ENCODE data around the gene ZNF460. TPM values are rescaled to one million over a fixed set of nuclear protein-coding genes. Genes with fewer than 3 reads are reported as not detected.

The ZNF460 gene
- total RNA-seq, 1 donor from 2014 or later = 50.3 TPM

DNA sequence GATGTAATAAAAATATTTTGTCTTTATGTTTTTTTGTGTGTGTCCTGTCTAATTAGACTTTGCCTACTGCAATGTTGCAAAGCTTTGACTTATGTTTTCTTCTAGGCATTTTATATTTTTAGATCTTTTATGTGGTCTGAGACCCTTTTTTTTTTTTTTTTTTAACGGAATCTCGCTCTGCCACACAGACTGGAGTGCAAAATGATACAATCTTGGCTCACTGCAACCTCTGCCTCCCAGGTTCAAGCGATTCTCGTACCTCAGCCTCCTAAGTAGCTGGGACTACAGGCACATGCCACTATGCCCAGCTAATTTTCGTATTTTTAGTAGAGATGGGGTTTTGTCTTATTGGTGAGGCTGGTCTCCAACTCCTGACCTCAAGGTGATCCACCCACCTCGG lies 62.3 kb downstream of the ZNF460 start:
- no peak for DNase-seq (ENCODE audit: low spot score)

Other genes starting within 250 kb of the ZNF460 start
- not detected for gene USP29, start 160.5 kb upstream of the ZNF460 start, total RNA-seq
- not detected for gene ZIM3, start 135.3 kb upstream of the ZNF460 start, total RNA-seq
- gene DUXA, start 113.0 kb upstream of the ZNF460 start, total RNA-seq = not detected
- gene ZNF264, start 89.0 kb upstream of the ZNF460 start, total RNA-seq = 33.4 TPM
- 2.0 TPM for gene AURKC, start 49.5 kb upstream of the ZNF460 start, total RNA-seq
- gene ZNF805, start 39.9 kb upstream of the ZNF460 start, total RNA-seq = 16.3 TPM
- gene ZNF543, start 40.0 kb downstream of the ZNF460 start, total RNA-seq = 5.3 TPM
- gene ZNF304, start 70.8 kb downstream of the ZNF460 start, total RNA-seq = 7.4 TPM
- gene TRAPPC2B, start 83.1 kb downstream of the ZNF460 start, total RNA-seq = 10.3 TPM
- gene ZNF547, start 83.1 kb downstream of the ZNF460 start, total RNA-seq = 2.2 TPM
- 13.9 TPM for gene ZNF548, start 109.4 kb downstream of the ZNF460 start, total RNA-seq
- 8.6 TPM for gene ZNF17, start 130.7 kb downstream of the ZNF460 start, total RNA-seq
- 12.1 TPM for gene ZNF749, start 154.8 kb downstream of the ZNF460 start, total RNA-seq
- gene VN1R1, start 176.7 kb downstream of the ZNF460 start, total RNA-seq = 0.64 TPM
- 7.6 TPM for gene ZNF772, start 197.1 kb downstream of the ZNF460 start, total RNA-seq
- 7.8 TPM for gene ZNF419, start 207.3 kb downstream of the ZNF460 start, total RNA-seq
- gene ZNF773, start 219.5 kb downstream of the ZNF460 start, total RNA-seq = 7.0 TPM
- 4.7 TPM for gene ZNF549, start 246.9 kb downstream of the ZNF460 start, total RNA-seq

Data from mesenteric fat pad (tissue), 1 donor.